Ecto neural progenitor cell (in vitro differentiated cells): Measurements from ENCODE around the gene SLC13A3.

Source experiments
- DNase-seq: peaks from one replicate; pipeline ENCODE4 v3.0.0-alpha.2; 2018; ENCODE audit warnings: low spot score

The SLC13A3 gene

GRCh38 chr20:46636514-46636913, 14.7 kb downstream of the SLC13A3 start:
- DNase-seq: no peak

GRCh38 chr20:46635514-46636136, 15.6 kb downstream of the SLC13A3 start:
- no peak for DNase-seq

- no peak for DNase-seq
These were observed 16.7 kb downstream of the SLC13A3 start for GRCh38 chr20:46634528-46634927.

- DNase-seq: no peak
These were observed 19.3 kb downstream of the SLC13A3 start for GRCh38 chr20:46631874-46632446.

- no peak for DNase-seq
These were observed 19.9 kb downstream of the SLC13A3 start for GRCh38 chr20:46631212-46631869.

- DNase-seq: no peak
These were observed 21.0 kb downstream of the SLC13A3 start for GRCh38 chr20:46630306-46630705.

GRCh38 chr20:46629341-46629740, 21.9 kb downstream of the SLC13A3 start:
- no peak for DNase-seq

- no peak for DNase-seq
These were observed 24.0 kb downstream of the SLC13A3 start for GRCh38 chr20:46627234-46627633.

GRCh38 chr20:46626758-46627157, 24.5 kb downstream of the SLC13A3 start:
- no peak for DNase-seq

- DNase-seq: no peak
These were observed 25.3 kb downstream of the SLC13A3 start for GRCh38 chr20:46625875-46626373.

GRCh38 chr20:46624946-46625345, 26.3 kb downstream of the SLC13A3 start:
- DNase-seq: no peak

- no peak for DNase-seq
These were observed 29.1 kb downstream of the SLC13A3 start for GRCh38 chr20:46622165-46622564.

GRCh38 chr20:46621492-46621891, 29.8 kb downstream of the SLC13A3 start:
- no peak for DNase-seq

GRCh38 chr20:46619445-46619844, 31.8 kb downstream of the SLC13A3 start:
- DNase-seq: no peak

GRCh38 chr20:46618316-46619100, 32.8 kb downstream of the SLC13A3 start:
- DNase-seq: no peak

GRCh38 chr20:46614503-46614902, 36.8 kb downstream of the SLC13A3 start:
- no peak for DNase-seq

- peak; percentile 14 for DNase-seq
These were observed 41.1 kb downstream of the SLC13A3 start for GRCh38 chr20:46610145-46610544.

- no peak for DNase-seq
These were observed 42.2 kb downstream of the SLC13A3 start for GRCh38 chr20:46609043-46609442.

GRCh38 chr20:46607849-46608497, 43.3 kb downstream of the SLC13A3 start:
- DNase-seq: peak; percentile 19

GRCh38 chr20:46607191-46607848, 43.9 kb downstream of the SLC13A3 start:
- DNase-seq: peak; percentile 14

GRCh38 chr20:46606817-46607190, 44.5 kb downstream of the SLC13A3 start:
- no peak for DNase-seq
